K562 (cell line): ENCODE data around the gene SMIM36. TPM values are rescaled to one million over a fixed set of nuclear protein-coding genes. Genes with fewer than 3 reads are reported as not detected.

ENCODE experiments used
- ATAC-seq: fragments of 200-7000 bp; cut with Tn5 transposase; 3 replicates; pipeline ENCODE4 v1.9.1; 2020; ENCODE audit warnings: moderate library complexity
- BruUV-seq: library from RNA; stranded (reverse); fragments of 400-500 nt; replicated peaks from 2 replicates; lab custom pipeline; 2021; lab: Mats Ljungman, UMichigan
- CTCF ChIA-PET: fragments of 300-600 bp; formaldehyde crosslinking; extraction: SDS; loops from one replicate; lab custom pipeline; 2021; ENCODE audit warnings: low intra/inter-chr PET ratio; lab: Yijun Ruan, JAX
- POLR2A ChIA-PET: fragments of 300-600, 350-650 bp; sonication (Branson Sonifier 250); formaldehyde crosslinking; extraction: SDS; loops from one replicate; lab custom pipeline; 2021; ENCODE audit warnings: antibody characterized with exemption, inconsistent platforms; lab: Yijun Ruan, JAX
- DNase-seq, 4 experiments: peaks; one replicate each; pipeline versions ENCODE4 v3.0.0 to v3.0.0-alpha.2; 2011 to 2018; ENCODE audit warnings: low spot score in 3 of 4, mixed read lengths in 3 of 4; ENCODE audit errors: extremely low read depth in 1 of 4
- FAIRE-seq: peaks from 2 replicates; lab custom pipeline; 2011; peaks lifted over from hg19 to GRCh38; lab: Jason Lieb, UNC
- H2AFZ ChIP-seq: 2 replicates; pipeline ENCODE4 v1.6.0; 2011; ENCODE audit warnings: low read depth, low read length, control low read depth, inconsistent platforms
- H3K27ac ChIP-seq: fragments of 200-600 bp; 3 replicates; pipeline ENCODE4 v1.8.0; 2011; ENCODE audit warnings: low read depth, mild to moderate bottlenecking, control low read depth, inconsistent platforms, low read length, moderate library complexity, mixed read lengths; ENCODE audit errors: extremely low read depth
- H3K27me3 ChIP-seq, 2 experiments: fragments of 300-600 bp in 1 of 2; 2 replicates in 1 of 2; 3 replicates in 1 of 2; pipeline versions ENCODE4 v1.6.0 to v1.8.0; 2011; ENCODE audit warnings: inconsistent platforms in 2 of 2, low read length in 2 of 2, mild to moderate bottlenecking in 1 of 2, mixed read lengths in 1 of 2, moderate library complexity in 1 of 2; ENCODE audit not compliant: control insufficient read depth in 2 of 2, insufficient read depth in 2 of 2
- H3K36me3 ChIP-seq: fragments of 300-600 bp; 3 replicates; pipeline ENCODE4 v1.8.0; 2011; ENCODE audit warnings: mild to moderate bottlenecking, low read length, inconsistent platforms; ENCODE audit not compliant: control insufficient read depth, insufficient read depth
- H3K4me1 ChIP-seq, 2 experiments: fragments of 200-600 bp in 1 of 2; replicated peaks in 1 of 2; 2 replicates in 1 of 2; 3 replicates in 1 of 2; pipeline versions ENCODE4 v1.5.1 to v1.8.0; 2011; ENCODE audit warnings: inconsistent platforms in 2 of 2, low read length in 2 of 2, mild to moderate bottlenecking in 1 of 2, mixed read lengths in 1 of 2, moderate library complexity in 1 of 2; ENCODE audit not compliant: control insufficient read depth in 2 of 2, insufficient read depth in 2 of 2
- H3K4me2 ChIP-seq: 2 replicates; pipeline ENCODE4 v1.6.1; 2011; ENCODE audit warnings: low read length, control low read depth, inconsistent platforms, mixed read lengths; ENCODE audit not compliant: insufficient read depth
- H3K4me3 ChIP-seq: fragments of 200-600 bp; sonication (generic), shearing (Covaris generic); 2 replicates; pipeline ENCODE4 v1.5.1; 2016; ENCODE audit warnings: control low read depth, inconsistent platforms
- H3K79me2 ChIP-seq: fragments of 200-600 bp; 3 replicates; pipeline ENCODE4 v1.8.0; 2011; ENCODE audit warnings: low read length, inconsistent platforms; ENCODE audit not compliant: control insufficient read depth, insufficient read depth
- H3K9ac ChIP-seq, 2 experiments: 2 replicates each; pipeline versions ENCODE4 v1.6.0 to v1.6.1; 2011; ENCODE audit warnings: low read depth in 2 of 2, low read length in 2 of 2, control low read depth in 1 of 2, inconsistent platforms in 1 of 2, mild to moderate bottlenecking in 1 of 2, mixed read lengths in 1 of 2; ENCODE audit not compliant: insufficient read depth in 1 of 2
- H3K9me1 ChIP-seq: one replicate; pipeline ENCODE4 v1.6.0; 2011; ENCODE audit warnings: inconsistent platforms, mild to moderate bottlenecking, low read length, moderate library complexity; ENCODE audit not compliant: control insufficient read depth, insufficient read depth
- H3K9me3 ChIP-seq: replicated peaks from 2 replicates; pipeline ENCODE4 v1.5.1; 2011; ENCODE audit warnings: low read depth, low read length, inconsistent platforms; ENCODE audit not compliant: control insufficient read depth, insufficient read depth
- H4K20me1 ChIP-seq: replicated peaks from 2 replicates; pipeline ENCODE4 v1.6.1; 2011; ENCODE audit warnings: low read length, inconsistent platforms, mixed read lengths; ENCODE audit not compliant: control insufficient read depth, insufficient read depth
- CHCHD3 ChIP-seq: fragments of 250-450 bp; sonication (Bioruptor Pico); IDR thresholded peaks from 2 replicates; pipeline ENCODE4 v2.1.2; 2022; ENCODE audit warnings: mild to moderate bottlenecking
- ESRRA ChIP-seq: fragments of 450-650 bp; IDR thresholded peaks from 2 replicates; pipeline ENCODE4 v1.6.1; 2014; ENCODE audit warnings: low read depth, mild to moderate bottlenecking, moderate library complexity, borderline replicate concordance
- HNRNPL ChIP-seq: fragments of 200-400 bp; formaldehyde crosslinking; IDR thresholded peaks from 2 replicates; pipeline ENCODE4 v1.6.1; 2017; ENCODE audit warnings: low read depth, mild to moderate bottlenecking, low read length
- IRF2 ChIP-seq: sonication (generic); formaldehyde crosslinking; IDR thresholded peaks from 2 replicates; pipeline ENCODE4 v1.8.1; 2022; ENCODE audit warnings: mild to moderate bottlenecking, missing genetic modification reagents
- MEF2D ChIP-seq: conservative IDR thresholded peaks from 2 replicates; pipeline ENCODE4 v1.6.1; 2016; ENCODE audit warnings: low read depth, missing genetic modification characterization, missing compliant biosample characterization
- SIN3A ChIP-seq, 2 experiments: fragments of 150-350 bp in 1 of 2; IDR thresholded peaks; 2 replicates each; pipeline ENCODE4 v1.6.1; 2011 to 2016; ENCODE audit warnings: borderline replicate concordance in 2 of 2, low read depth in 2 of 2, low read length in 2 of 2, mild to moderate bottlenecking in 2 of 2, moderate library complexity in 2 of 2; ENCODE audit not compliant: control insufficient read depth in 1 of 2
- SMAD1 ChIP-seq: fragments of 150-350 bp; IDR thresholded peaks from 2 replicates; pipeline ENCODE4 v1.6.1; 2014; ENCODE audit warnings: low read length, low read depth; ENCODE audit not compliant: partially characterized antibody
- SOX6 ChIP-seq: fragments of 450-650 bp; IDR thresholded peaks from 2 replicates; pipeline ENCODE4 v1.6.1; 2014; ENCODE audit warnings: mild to moderate bottlenecking
- TCF3 ChIP-seq: sonication (generic); formaldehyde crosslinking; IDR thresholded peaks from 2 replicates; pipeline ENCODE4 v1.4.0; 2020; ENCODE audit warnings: mild to moderate bottlenecking, missing genetic modification reagents
- YY1 ChIP-seq, 3 experiments: IDR thresholded peaks; 2 replicates each; pipeline ENCODE4 v1.6.1; 2011; ENCODE audit warnings: low read length in 2 of 3, mild to moderate bottlenecking in 2 of 3, moderate library complexity in 2 of 3, borderline replicate concordance in 1 of 3, control low read depth in 1 of 3, low read depth in 1 of 3; ENCODE audit not compliant: insufficient read depth in 3 of 3, insufficient replicate concordance in 2 of 3, control insufficient read depth in 1 of 3, insufficient read length in 1 of 3; ENCODE audit errors: extremely low read depth in 1 of 3
- ZNF23 ChIP-seq: fragments of 250-450 bp; sonication (Bioruptor Pico); IDR thresholded peaks from 2 replicates; pipeline ENCODE4 v1.4.0; 2020; ENCODE audit warnings: mild to moderate bottlenecking
- ZNF324 ChIP-seq: fragments of 250-450 bp; sonication (Bioruptor Pico); IDR thresholded peaks from 2 replicates; pipeline ENCODE4 v1.4.0; 2020; ENCODE audit warnings: mild to moderate bottlenecking
- WGBS: fragments of 100-300 bp; shearing (Covaris generic); methylation state at CpG from one replicate; pipeline ENCODE4 v1.1.6; 2016; ENCODE audit warnings: low coverage, mixed read lengths; ENCODE audit not compliant: insufficient coverage; ENCODE audit errors: missing lambda C conversion rate; 5-methylcytosine and 5-hydroxymethylcytosine counted together
- in situ Hi-C: fragments of 300-500 bp; cut with MboI; formaldehyde crosslinking; loops from 4 replicates; pipeline ENCODE4 v1.15.0; 2018; ENCODE audit warnings: inconsistent platforms, mixed read lengths
- intact Hi-C: fragments of 100-400 bp; cut with micrococcal nuclease; formaldehyde crosslinking; loops from 2 replicates; pipeline ENCODE4 v1.14.2; 2022
- polyA plus RNA-seq, 8 experiments: library from polyadenylated mRNA; depleted of rRNA in 4 of 8; stranded (reverse) in 5 of 8; unstranded in 3 of 8; fragments of >200 nt; fragmentation: Nextera tagmentation in 2 of 8; fragmentation: Illumina TruSeq in 1 of 8; extraction: Ambion mirVana in 2 of 8; extraction: Trizol in 1 of 8; gene quantifications; 2 replicates each; pipeline versions ENCODE4 v1.2.1 to v1.2.3, GENCODE V29; 2011 to 2014; ENCODE audit warnings: inconsistent platforms in 1 of 8, missing spikeins in 1 of 8
- total RNA-seq, 7 experiments: library from RNA; depleted of rRNA in 6 of 7; stranded (reverse); fragments of >200 nt in 6 of 7; fragmentation: Illumina TruSeq in 2 of 7; extraction: Trizol in 2 of 7; gene quantifications; 2 replicates each; pipeline versions ENCODE4 v1.2.1 to v1.2.3, GENCODE V29; 2011 to 2021; ENCODE audit warnings: low replicate concordance in 1 of 7

The SMIM36 gene
- total and polyA plus RNA-seq, 9 of the 15 experiments (the other 6 are each of a cell fraction or from before 2014, with no cell fraction given), result not detected

GRCh38 chr17:55532670-55533069 is 21.4 kb upstream of the SMIM36 start:
- ATAC-seq (no peak), DNase-seq (no peak), FAIRE-seq (no peak)
- no peaks in the 10 kb centered on the region for H4K20me1 ChIP-seq
- CTCF ChIA-PET, result no interaction called here
- no peak overlapping the region for H3K9ac ChIP-seq
- H3K27ac ChIP-seq, result no peak overlapping the region
- H3K79me2 ChIP-seq, result no peaks in the 10 kb centered on the region
- in situ Hi-C loops, result loop anchor here (25.0 kb wide), 1 partner anchor 780 kb away; no protein-coding TSS in a partner anchor
- no peak for TF ChIP-seq ZNF23 (CRISPR knock-in tag)
- TF ChIP-seq SMAD1, result no peak
- no peak for TF ChIP-seq ESRRA
- no peak for TF ChIP-seq MEF2D
- no peak for TF ChIP-seq SOX6
- TF ChIP-seq SIN3A (IDR thresholded peaks at IDR 0.05; ENCODE audit: borderline replicate concordance in 2 of 2, control insufficient read depth in 1 of 2, low read depth in 2 of 2, low read length in 2 of 2), result no peak
- TF ChIP-seq TCF3 (CRISPR knock-in tag), result no peak
- no peak for TF ChIP-seq YY1 (IDR thresholded peaks at IDR 0.05; ENCODE audit: borderline replicate concordance in 1 of 3, control insufficient read depth in 1 of 3, extremely low read depth in 1 of 3, insufficient read depth in 3 of 3, insufficient read length in 1 of 3, insufficient replicate concordance in 2 of 3, low read depth in 1 of 3, low read length in 2 of 3)
- TF ChIP-seq IRF2, result no peak
- no peak for TF ChIP-seq CHCHD3 (CRISPR knock-in tag)
- no peak for TF ChIP-seq HNRNPL
- no peak for TF ChIP-seq ZNF324
- no peaks in the 10 kb centered on the region for H3K9me1 ChIP-seq
- BruUV-seq, result no TSS peak
- H3K27me3 ChIP-seq, result no peaks in the 10 kb centered on the region
- no peaks in the 10 kb centered on the region for H3K36me3 ChIP-seq
- H3K4me3 ChIP-seq, result no peak overlapping the region
- 38% methylated on average over 1 of the region's 1 CpG for WGBS
- POLR2A ChIA-PET, result no interaction called here
- H3K4me1 ChIP-seq, result no peaks in the 10 kb centered on the region
- no peak overlapping the region for H3K4me2 ChIP-seq
- intact Hi-C loops, result no loop called here
- no peaks in the 10 kb centered on the region for H3K9me3 ChIP-seq
- no peak overlapping the region for H2AFZ ChIP-seq
